Liver (tissue), 3 donors: Measurements from ENCODE around the gene CREB5.

Experiments used
- CTCF ChIP-seq: fragments of 150-350 bp; IDR thresholded peaks from 2 replicates; pipeline ENCODE4 v1.5.1; 2017; ENCODE audit warnings: improper control_type of control experiment, low read depth, low read length; ENCODE audit not compliant: missing input control
- EGR1 ChIP-seq, 2 donors: IDR thresholded peaks; 2 replicates each; pipeline ENCODE4 v1.6.1; 2016 to 2018; ENCODE audit warnings: antibody characterized with exemption in 2 of 2, low read depth in 2 of 2
- FOXA1 ChIP-seq: IDR thresholded peaks from 2 replicates; pipeline ENCODE4 v1.6.1; 2016; ENCODE audit warnings: antibody characterized with exemption
- GABPA ChIP-seq, 2 donors: IDR thresholded peaks in 1 of 2; conservative IDR thresholded peaks in 1 of 2; 2 replicates each; pipeline ENCODE4 v1.6.1; 2016; ENCODE audit warnings: antibody characterized with exemption in 2 of 2, mild to moderate bottlenecking in 1 of 2, moderate library complexity in 1 of 2
- JUND ChIP-seq, 2 donors: IDR thresholded peaks; 2 replicates each; pipeline ENCODE4 v1.6.1; 2016; ENCODE audit warnings: antibody characterized with exemption in 2 of 2
- NR2F2 ChIP-seq: IDR thresholded peaks from 2 replicates; pipeline ENCODE4 v1.6.1; 2016; ENCODE audit warnings: antibody characterized with exemption
- RAD21 ChIP-seq, 2 donors: IDR thresholded peaks; 2 replicates each; pipeline ENCODE4 v1.6.1; 2016; ENCODE audit warnings: antibody characterized with exemption in 2 of 2, mild to moderate bottlenecking in 2 of 2
- RXRA ChIP-seq, 2 donors: IDR thresholded peaks; 2 replicates each; pipeline ENCODE4 v1.6.1; 2017 to 2018; ENCODE audit warnings: antibody characterized with exemption in 2 of 2, mild to moderate bottlenecking in 1 of 2
- TAF1 ChIP-seq: conservative IDR thresholded peaks from 2 replicates; pipeline ENCODE4 v1.6.1; 2016; ENCODE audit warnings: antibody characterized with exemption, mild to moderate bottlenecking
- YY1 ChIP-seq: IDR thresholded peaks from 2 replicates; pipeline ENCODE4 v1.6.1; 2016; ENCODE audit warnings: antibody characterized with exemption, mild to moderate bottlenecking
- TF ChIP-seq, protein P1 (sequence below): IDR thresholded peaks from 2 replicates; pipeline ENCODE4 v1.6.1; 2016; ENCODE audit warnings: antibody characterized with exemption, mild to moderate bottlenecking
- TF ChIP-seq, protein P2 (sequence below): IDR thresholded peaks from 2 replicates; pipeline ENCODE4 v1.6.1; 2016; ENCODE audit warnings: antibody characterized with exemption
- TF ChIP-seq, protein P3 (sequence below): IDR thresholded peaks from 2 replicates; pipeline ENCODE4 v1.6.1; 2016; ENCODE audit warnings: antibody characterized with exemption
- donor health status: healthy.
- donor health status: healthy.

DNA sequence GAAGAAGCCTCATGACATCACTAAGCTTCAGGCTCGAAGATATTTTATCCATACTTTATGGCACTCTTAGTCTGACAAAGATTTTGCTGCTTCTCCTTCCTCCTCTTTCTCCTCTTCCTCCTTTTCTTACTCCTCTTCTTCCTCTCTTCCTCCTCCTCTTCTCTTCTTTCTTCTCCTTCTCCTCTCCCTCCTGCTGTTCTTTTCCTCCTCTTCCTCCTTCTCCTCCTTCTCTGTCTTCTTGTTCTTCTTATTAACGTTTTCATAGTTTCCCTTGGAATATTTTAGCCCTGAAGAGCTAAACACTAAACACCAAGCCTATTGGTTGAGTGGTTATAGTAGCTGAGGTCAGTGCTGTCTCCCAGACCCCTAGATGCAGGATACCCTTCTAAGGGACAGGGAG is 137.7 kb downstream of the CREB5 start:
- TF ChIP-seq CTCF (no peak), TAF1 (no peak), JUND (IDR thresholded peaks at IDR 0.05) (no peak), GABPA (IDR thresholded peaks at IDR 0.05 in 1 of 2, conservative IDR thresholded peaks at IDR 0.05 in 1 of 2) (no peak), RAD21 (IDR thresholded peaks at IDR 0.05) (no peak), YY1 (no peak), EGR1 (IDR thresholded peaks at IDR 0.05; ENCODE audit: low read depth in 2 of 2) (no peak), RXRA (IDR thresholded peaks at IDR 0.05) (no peak), NR2F2 (no peak), FOXA1 (no peak)
- TF ChIP-seq, protein P1, sequence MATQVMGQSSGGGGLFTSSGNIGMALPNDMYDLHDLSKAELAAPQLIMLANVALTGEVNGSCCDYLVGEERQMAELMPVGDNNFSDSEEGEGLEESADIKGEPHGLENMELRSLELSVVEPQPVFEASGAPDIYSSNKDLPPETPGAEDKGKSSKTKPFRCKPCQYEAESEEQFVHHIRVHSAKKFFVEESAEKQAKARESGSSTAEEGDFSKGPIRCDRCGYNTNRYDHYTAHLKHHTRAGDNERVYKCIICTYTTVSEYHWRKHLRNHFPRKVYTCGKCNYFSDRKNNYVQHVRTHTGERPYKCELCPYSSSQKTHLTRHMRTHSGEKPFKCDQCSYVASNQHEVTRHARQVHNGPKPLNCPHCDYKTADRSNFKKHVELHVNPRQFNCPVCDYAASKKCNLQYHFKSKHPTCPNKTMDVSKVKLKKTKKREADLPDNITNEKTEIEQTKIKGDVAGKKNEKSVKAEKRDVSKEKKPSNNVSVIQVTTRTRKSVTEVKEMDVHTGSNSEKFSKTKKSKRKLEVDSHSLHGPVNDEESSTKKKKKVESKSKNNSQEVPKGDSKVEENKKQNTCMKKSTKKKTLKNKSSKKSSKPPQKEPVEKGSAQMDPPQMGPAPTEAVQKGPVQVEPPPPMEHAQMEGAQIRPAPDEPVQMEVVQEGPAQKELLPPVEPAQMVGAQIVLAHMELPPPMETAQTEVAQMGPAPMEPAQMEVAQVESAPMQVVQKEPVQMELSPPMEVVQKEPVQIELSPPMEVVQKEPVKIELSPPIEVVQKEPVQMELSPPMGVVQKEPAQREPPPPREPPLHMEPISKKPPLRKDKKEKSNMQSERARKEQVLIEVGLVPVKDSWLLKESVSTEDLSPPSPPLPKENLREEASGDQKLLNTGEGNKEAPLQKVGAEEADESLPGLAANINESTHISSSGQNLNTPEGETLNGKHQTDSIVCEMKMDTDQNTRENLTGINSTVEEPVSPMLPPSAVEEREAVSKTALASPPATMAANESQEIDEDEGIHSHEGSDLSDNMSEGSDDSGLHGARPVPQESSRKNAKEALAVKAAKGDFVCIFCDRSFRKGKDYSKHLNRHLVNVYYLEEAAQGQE = no peak
- TF ChIP-seq, protein P2, sequence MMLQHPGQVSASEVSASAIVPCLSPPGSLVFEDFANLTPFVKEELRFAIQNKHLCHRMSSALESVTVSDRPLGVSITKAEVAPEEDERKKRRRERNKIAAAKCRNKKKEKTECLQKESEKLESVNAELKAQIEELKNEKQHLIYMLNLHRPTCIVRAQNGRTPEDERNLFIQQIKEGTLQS = no peak
- TF ChIP-seq, protein P3, sequence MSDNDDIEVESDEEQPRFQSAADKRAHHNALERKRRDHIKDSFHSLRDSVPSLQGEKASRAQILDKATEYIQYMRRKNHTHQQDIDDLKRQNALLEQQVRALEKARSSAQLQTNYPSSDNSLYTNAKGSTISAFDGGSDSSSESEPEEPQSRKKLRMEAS = no peak
